GM12801 (cell line): Measurements from ENCODE around the gene RDM1.

Source experiments
- TF ChIP-seq, protein P1 (sequence below): IDR thresholded peaks from one replicate; pipeline ENCODE4 v1.5.1; 2011; ENCODE audit warnings: control low read depth; ENCODE audit not compliant: insufficient read length; ENCODE audit errors: extremely low read depth

Gene RDM1

GRCh38 chr17:35906191-35906925 is 24.2 kb downstream of the RDM1 start:
- TF ChIP-seq, protein P1, sequence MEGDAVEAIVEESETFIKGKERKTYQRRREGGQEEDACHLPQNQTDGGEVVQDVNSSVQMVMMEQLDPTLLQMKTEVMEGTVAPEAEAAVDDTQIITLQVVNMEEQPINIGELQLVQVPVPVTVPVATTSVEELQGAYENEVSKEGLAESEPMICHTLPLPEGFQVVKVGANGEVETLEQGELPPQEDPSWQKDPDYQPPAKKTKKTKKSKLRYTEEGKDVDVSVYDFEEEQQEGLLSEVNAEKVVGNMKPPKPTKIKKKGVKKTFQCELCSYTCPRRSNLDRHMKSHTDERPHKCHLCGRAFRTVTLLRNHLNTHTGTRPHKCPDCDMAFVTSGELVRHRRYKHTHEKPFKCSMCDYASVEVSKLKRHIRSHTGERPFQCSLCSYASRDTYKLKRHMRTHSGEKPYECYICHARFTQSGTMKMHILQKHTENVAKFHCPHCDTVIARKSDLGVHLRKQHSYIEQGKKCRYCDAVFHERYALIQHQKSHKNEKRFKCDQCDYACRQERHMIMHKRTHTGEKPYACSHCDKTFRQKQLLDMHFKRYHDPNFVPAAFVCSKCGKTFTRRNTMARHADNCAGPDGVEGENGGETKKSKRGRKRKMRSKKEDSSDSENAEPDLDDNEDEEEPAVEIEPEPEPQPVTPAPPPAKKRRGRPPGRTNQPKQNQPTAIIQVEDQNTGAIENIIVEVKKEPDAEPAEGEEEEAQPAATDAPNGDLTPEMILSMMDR, result no peak

- TF ChIP-seq, protein P1, result no peak
Measured at GRCh38 chr17:35903451-35903850, 27.1 kb downstream of the RDM1 start.

DNA sequence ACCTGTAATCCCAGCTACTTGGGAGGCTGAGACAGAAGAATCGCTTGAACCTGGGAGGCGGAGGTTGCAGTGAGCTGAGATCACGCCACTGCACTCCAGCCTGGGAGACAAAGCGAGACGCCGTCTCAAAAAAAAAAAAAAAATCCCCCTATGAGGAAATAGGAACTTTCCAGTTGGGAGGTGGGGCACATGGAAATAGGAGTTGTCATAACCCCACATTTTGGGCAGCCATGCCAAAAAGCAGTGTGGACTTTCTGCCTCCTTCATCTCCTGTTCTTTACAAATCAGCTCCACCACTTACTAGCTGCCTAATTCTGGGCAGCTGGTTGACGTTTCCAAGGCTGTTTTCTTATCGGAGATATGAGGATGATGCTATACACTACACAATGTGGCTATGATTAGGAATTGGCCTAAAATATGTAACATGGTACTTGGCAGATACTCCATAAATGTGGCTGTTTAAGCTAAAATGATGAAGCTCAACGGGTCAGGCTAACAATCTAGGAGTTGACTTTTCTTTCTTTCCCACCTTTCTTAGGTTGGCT is 28.9 kb downstream of the RDM1 start:
- TF ChIP-seq, protein P1, result no peak

DNA sequence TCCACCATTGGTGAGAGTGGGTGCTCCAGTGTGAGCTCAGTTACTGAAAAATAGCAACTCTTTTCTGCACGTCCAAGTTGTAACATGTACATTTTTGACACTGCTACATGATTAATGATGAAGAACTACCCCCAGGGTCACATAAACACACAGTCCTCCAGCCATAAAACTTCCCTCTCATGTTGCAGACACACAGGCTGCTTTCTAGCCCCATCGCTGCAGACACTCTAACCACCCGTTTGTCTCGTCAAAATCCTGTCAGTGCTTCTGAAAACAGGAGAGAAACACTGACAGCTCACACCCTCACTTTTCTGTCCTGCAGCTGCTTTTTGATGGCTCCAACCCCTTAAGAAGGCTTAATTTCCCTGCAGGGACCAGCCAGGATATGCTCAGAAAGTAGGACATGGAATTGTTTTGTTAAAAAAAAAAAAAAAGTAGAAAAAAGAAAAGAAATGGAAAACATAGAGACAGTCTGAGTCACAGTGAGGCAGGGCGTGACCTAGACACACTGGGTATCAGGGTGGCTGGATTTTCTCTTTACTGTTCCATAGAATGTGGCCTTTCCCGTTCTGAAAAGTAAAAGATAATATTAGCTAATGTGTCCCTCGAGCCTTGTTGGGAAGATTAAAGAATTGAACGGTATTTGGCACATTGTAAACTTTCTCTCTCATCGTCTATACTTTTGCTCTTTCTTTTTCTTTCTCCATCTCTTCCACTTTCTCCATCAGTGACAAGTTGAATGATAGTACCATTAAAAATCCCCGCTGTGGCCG is 29.7 kb downstream of the RDM1 start:
- TF ChIP-seq, protein P1, result no peak

DNA sequence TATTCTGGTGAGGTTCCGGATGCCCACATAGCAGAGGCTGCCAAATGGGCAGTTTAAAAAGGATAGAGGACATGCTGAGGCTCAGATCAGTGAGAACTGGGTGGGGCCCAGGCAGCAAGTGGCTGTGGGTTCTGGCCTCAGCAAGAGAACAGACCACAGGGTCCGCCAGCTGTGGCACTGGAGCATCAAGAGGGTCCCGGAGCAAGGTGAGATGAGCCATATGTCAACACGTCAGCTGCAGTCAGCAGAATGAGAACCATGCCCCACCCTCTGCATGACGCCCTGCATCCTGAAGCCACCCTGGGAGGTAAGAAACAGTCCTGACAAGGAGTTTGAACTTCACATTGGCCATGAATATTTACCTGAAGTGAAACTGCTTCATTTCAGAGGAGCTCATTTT is 30.3 kb downstream of the RDM1 start:
- TF ChIP-seq, protein P1, result no peak

DNA sequence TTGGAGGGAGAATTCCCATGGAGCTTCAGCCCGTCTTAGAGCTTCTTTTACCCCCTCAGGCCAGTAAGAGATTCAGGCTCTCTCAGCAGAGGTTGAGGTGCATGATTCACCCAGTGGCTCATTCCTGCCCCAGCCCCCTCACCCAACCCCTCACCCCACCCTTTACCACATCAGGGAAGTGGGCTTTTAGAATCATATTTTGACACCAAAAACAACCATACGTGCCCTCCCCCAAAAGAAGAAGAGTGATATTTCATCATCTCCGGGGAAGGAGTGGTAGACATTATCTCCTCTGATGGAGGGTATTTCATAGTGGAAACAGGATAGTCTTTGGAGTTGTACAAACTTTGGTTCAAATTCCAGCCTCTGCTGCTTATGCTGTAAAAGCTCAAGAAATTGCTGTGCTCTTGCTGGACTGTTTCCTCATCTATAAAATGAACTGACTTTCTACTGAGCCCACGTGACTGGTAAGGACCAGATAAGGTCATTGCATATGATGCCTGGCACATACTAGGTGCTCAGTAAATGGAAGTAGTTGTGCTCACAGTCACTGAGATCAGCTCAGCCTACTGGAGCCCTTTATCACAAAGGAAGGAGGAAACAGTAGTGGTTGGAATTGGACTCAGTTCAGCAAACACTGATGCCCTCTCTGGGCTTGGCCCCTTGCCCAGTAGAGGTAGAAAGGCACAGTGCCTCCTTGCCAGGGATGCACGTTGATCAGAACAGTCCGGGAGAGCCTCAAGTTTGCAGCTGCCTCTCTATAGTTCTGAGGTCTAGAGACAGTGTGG is 32.1 kb downstream of the RDM1 start:
- TF ChIP-seq, protein P1, result no peak
